Endothelial cell of umbilical vein (primary cell): ENCODE data around the gene DIS3L2. TPM values are rescaled to one million over a fixed set of nuclear protein-coding genes. Genes with fewer than 3 reads are reported as not detected.

Experiments used
- BruUV-seq: library from RNA; stranded (reverse); fragments of 400-500 nt; replicated peaks from 2 replicates; lab custom pipeline; 2021; lab: Mats Ljungman, UMichigan
- CTCF ChIA-PET: fragments of 300-600, 350-600 bp; sonication (Branson Sonifier 250); formaldehyde crosslinking; loops from one replicate; lab custom pipeline; 2021; ENCODE audit warnings: antibody characterized with exemption, inconsistent platforms; lab: Charles Lee
- POLR2A ChIA-PET: fragments of 300-600, 350-600 bp; sonication (Branson Sonifier 250); formaldehyde crosslinking; loops from one replicate; lab custom pipeline; 2021; ENCODE audit warnings: antibody characterized with exemption, inconsistent platforms; lab: Charles Lee
- DNase-seq: peaks from one replicate; pipeline ENCODE4 v3.0.0-alpha.2; 2011; ENCODE audit warnings: low read depth, low spot score
- FAIRE-seq: peaks from 2 replicates; lab custom pipeline; 2011; peaks lifted over from hg19 to GRCh38; lab: Jason Lieb, UNC
- H2AFZ ChIP-seq: 2 replicates; pipeline ENCODE4 v1.6.0; 2012; ENCODE audit warnings: low read depth, low read length, control low read depth, inconsistent platforms
- H3K27ac ChIP-seq: 2 replicates; pipeline ENCODE4 v1.5.1; 2011; ENCODE audit warnings: low read depth, mild to moderate bottlenecking, control low read depth, low read length, moderate library complexity; ENCODE audit not compliant: insufficient read depth
- H3K27me3 ChIP-seq, 2 experiments: 2 replicates each; pipeline versions ENCODE4 v1.6.0 to v1.6.1; 2011; ENCODE audit warnings: low read length in 2 of 2, mixed read lengths in 1 of 2; ENCODE audit not compliant: control insufficient read depth in 2 of 2, insufficient read depth in 2 of 2
- H3K36me3 ChIP-seq, 2 experiments: 2 replicates in 1 of 2; 3 replicates in 1 of 2; pipeline ENCODE4 v1.5.1; 2011; ENCODE audit warnings: low read length in 2 of 2, mild to moderate bottlenecking in 1 of 2, moderate library complexity in 1 of 2; ENCODE audit not compliant: control insufficient read depth in 2 of 2, insufficient read depth in 2 of 2; ENCODE audit errors: extremely low read depth in 1 of 2
- H3K4me1 ChIP-seq: 3 replicates; pipeline ENCODE4 v1.5.1; 2011; ENCODE audit warnings: mild to moderate bottlenecking, low read length; ENCODE audit not compliant: control insufficient read depth, insufficient read depth; ENCODE audit errors: extremely low read depth
- H3K4me2 ChIP-seq: 2 replicates; pipeline ENCODE4 v1.6.1; 2011; ENCODE audit warnings: low read length, control low read depth, mixed read lengths; ENCODE audit not compliant: insufficient read depth
- H3K4me3 ChIP-seq, 3 experiments: fragments of 200-600 bp in 1 of 3; sonication (generic), shearing (Covaris generic) in 1 of 3; replicated peaks in 1 of 3; 2 replicates each; pipeline ENCODE4 v1.5.1; 2011 to 2016; ENCODE audit warnings: control low read depth in 3 of 3, low read length in 3 of 3, mild to moderate bottlenecking in 2 of 3, inconsistent platforms in 1 of 3, low read depth in 1 of 3, moderate library complexity in 1 of 3; ENCODE audit not compliant: insufficient read depth in 1 of 3
- H3K79me2 ChIP-seq: 2 replicates; pipeline ENCODE4 v1.6.0; 2012; ENCODE audit warnings: low read length, inconsistent platforms; ENCODE audit not compliant: control insufficient read depth, insufficient read depth
- H3K9ac ChIP-seq: replicated peaks from 2 replicates; pipeline ENCODE3; 2011; ENCODE audit warnings: low read length, control low read depth; ENCODE audit not compliant: insufficient read depth; ENCODE audit errors: extremely low read depth
- H3K9me1 ChIP-seq: replicated peaks from 3 replicates; pipeline ENCODE4 v1.6.0; 2011; ENCODE audit warnings: mild to moderate bottlenecking, low read length; ENCODE audit not compliant: control insufficient read depth, insufficient read depth; ENCODE audit errors: extremely low read depth
- H3K9me3 ChIP-seq: replicated peaks from 2 replicates; pipeline ENCODE4 v1.5.1; 2012; ENCODE audit warnings: low read length, inconsistent platforms; ENCODE audit not compliant: control insufficient read depth, insufficient read depth
- H4K20me1 ChIP-seq: replicated peaks from 2 replicates; pipeline ENCODE3; 2011; ENCODE audit warnings: mild to moderate bottlenecking, low read length; ENCODE audit not compliant: control insufficient read depth, insufficient read depth; ENCODE audit errors: extremely low read depth
- EZH2 ChIP-seq: IDR thresholded peaks from 2 replicates; pipeline ENCODE4 v1.6.1; 2012; ENCODE audit warnings: borderline replicate concordance, low read depth, mild to moderate bottlenecking, moderate library complexity, low read length, inconsistent platforms; ENCODE audit not compliant: severe bottlenecking
- FOS ChIP-seq: IDR thresholded peaks from 2 replicates; pipeline ENCODE4 v1.6.1; 2011; ENCODE audit warnings: mild to moderate bottlenecking, low read length, moderate library complexity, borderline replicate concordance; ENCODE audit not compliant: insufficient read depth
- GATA2 ChIP-seq: IDR thresholded peaks from 2 replicates; pipeline ENCODE4 v1.7.0; 2011; ENCODE audit warnings: low read depth, mild to moderate bottlenecking, moderate library complexity, mixed read lengths, low read length; ENCODE audit not compliant: insufficient read length, insufficient read depth
- JUN ChIP-seq: IDR thresholded peaks from 2 replicates; pipeline ENCODE4 v1.6.1; 2011; ENCODE audit warnings: borderline replicate concordance, low read depth; ENCODE audit not compliant: insufficient read length, insufficient read depth
- MYC ChIP-seq: IDR thresholded peaks from one replicate; pipeline ENCODE4 v1.6.1; 2011; ENCODE audit warnings: mild to moderate bottlenecking, low read depth, low read length
- POLR2A ChIP-seq: IDR thresholded peaks from 2 replicates; pipeline ENCODE4 v1.6.1; 2012; ENCODE audit warnings: low read depth, mild to moderate bottlenecking, control low read depth, low read length
- POLR2AphosphoS5 ChIP-seq: IDR thresholded peaks from 2 replicates; pipeline ENCODE4 v1.6.1; 2012; ENCODE audit warnings: low read depth, mild to moderate bottlenecking, control low read depth, low read length, moderate library complexity; ENCODE audit not compliant: insufficient read depth
- dilution Hi-C: fragments of 300-500 bp; cut with MboI; formaldehyde crosslinking; loops from one replicate; pipeline ENCODE4 v1.15.0; 2019; ENCODE audit warnings: low sequenced_read_pairs; ENCODE audit not compliant: extremely low pct_ligation_motif_present
- intact Hi-C: fragments of 100-400 bp; cut with micrococcal nuclease; formaldehyde crosslinking; loops from one replicate; pipeline ENCODE4 v1.10.0; 2022
- polyA plus RNA-seq, 4 experiments: library from polyadenylated mRNA; depleted of rRNA in 3 of 4; stranded (reverse) in 3 of 4; unstranded in 1 of 4; fragments of >200 nt; gene quantifications; 2 replicates each; pipeline versions ENCODE4 v1.2.1 to v1.2.3, GENCODE V29; 2011 to 2012; ENCODE audit warnings: missing spikeins in 1 of 4
- total RNA-seq: library from RNA; stranded (reverse); gene quantifications from 2 replicates; pipeline ENCODE4 v1.2.3, GENCODE V29; 2021
- TF ChIP-seq, protein P1 (sequence below): IDR thresholded peaks from 2 replicates; pipeline ENCODE4 v1.6.1; 2011; ENCODE audit not compliant: insufficient read depth, insufficient read length
- TF ChIP-seq, protein P2 (sequence below), 2 donors: IDR thresholded peaks; 1 replicate in 1 of 2; 2 replicates in 1 of 2; pipeline ENCODE4 v1.5.1; 2011; ENCODE audit warnings: low read length in 2 of 2, mild to moderate bottlenecking in 2 of 2, moderate library complexity in 2 of 2, control low read depth in 1 of 2, inconsistent platforms in 1 of 2, low read depth in 1 of 2; ENCODE audit not compliant: insufficient read depth in 1 of 2; ENCODE audit errors: extremely low read depth in 1 of 2

The DIS3L2 gene
- total and polyA plus RNA-seq, 2 donors (not counting 3 experiments of a cell fraction or from before 2014, with no cell fraction given): 14.6 to 31.2 TPM

DNA sequence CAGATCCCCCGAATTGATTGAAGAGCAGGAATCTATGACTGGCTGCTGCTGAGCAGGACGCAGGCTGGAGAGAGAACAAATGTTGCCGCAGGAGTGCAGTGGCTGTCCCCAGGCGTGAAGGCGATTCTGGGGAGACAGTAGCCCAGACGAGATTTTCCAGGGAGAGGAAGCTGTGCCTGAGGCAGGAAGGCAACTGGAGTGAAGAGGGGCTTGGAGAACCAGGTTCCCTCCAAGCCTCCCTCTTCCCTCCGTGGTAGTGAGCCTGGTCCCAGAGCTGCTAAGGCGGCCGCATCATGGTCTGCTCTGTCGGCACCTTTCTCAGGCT, 34.0 kb upstream of the DIS3L2 start:
- no peak overlapping the region for H3K9ac ChIP-seq
- H3K36me3 ChIP-seq: no peaks in the 10 kb centered on the region
- TF ChIP-seq, protein P1, sequence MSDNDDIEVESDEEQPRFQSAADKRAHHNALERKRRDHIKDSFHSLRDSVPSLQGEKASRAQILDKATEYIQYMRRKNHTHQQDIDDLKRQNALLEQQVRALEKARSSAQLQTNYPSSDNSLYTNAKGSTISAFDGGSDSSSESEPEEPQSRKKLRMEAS: no peak
- TF ChIP-seq GATA2: no peak
- TF ChIP-seq EZH2: no peak
- no peak for TF ChIP-seq POLR2AphosphoS5
- TF ChIP-seq POLR2A: no peak
- no peak for TF ChIP-seq MYC
- TF ChIP-seq, protein P2, sequence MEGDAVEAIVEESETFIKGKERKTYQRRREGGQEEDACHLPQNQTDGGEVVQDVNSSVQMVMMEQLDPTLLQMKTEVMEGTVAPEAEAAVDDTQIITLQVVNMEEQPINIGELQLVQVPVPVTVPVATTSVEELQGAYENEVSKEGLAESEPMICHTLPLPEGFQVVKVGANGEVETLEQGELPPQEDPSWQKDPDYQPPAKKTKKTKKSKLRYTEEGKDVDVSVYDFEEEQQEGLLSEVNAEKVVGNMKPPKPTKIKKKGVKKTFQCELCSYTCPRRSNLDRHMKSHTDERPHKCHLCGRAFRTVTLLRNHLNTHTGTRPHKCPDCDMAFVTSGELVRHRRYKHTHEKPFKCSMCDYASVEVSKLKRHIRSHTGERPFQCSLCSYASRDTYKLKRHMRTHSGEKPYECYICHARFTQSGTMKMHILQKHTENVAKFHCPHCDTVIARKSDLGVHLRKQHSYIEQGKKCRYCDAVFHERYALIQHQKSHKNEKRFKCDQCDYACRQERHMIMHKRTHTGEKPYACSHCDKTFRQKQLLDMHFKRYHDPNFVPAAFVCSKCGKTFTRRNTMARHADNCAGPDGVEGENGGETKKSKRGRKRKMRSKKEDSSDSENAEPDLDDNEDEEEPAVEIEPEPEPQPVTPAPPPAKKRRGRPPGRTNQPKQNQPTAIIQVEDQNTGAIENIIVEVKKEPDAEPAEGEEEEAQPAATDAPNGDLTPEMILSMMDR (IDR thresholded peaks at IDR 0.05; ENCODE audit: extremely low read depth in 1 of 2, insufficient read depth in 1 of 2, low read depth in 1 of 2, low read length in 2 of 2): no peak
- no peak for TF ChIP-seq FOS
- TF ChIP-seq JUN: no peak
- H3K4me2 ChIP-seq: no peak overlapping the region
- ChIA-PET POLR2A (no interaction called here), CTCF (interaction anchor here (2.9 to 5.1 kb wide), 3 partner anchors 8 to 398 kb away, joined by 17 to 149 read pairs (median 20); no protein-coding TSS in a partner anchor)
- intact Hi-C loops (no loop called here), dilution Hi-C loops (no loop called here)
- H3K9me3 ChIP-seq: no peaks in the 10 kb centered on the region
- no peaks in the 10 kb centered on the region for H3K79me2 ChIP-seq
- H3K4me1 ChIP-seq: peaks cover 15% of the 10 kb centered on the region
- FAIRE-seq (no peak), DNase-seq (no peak)
- no peak overlapping the region for H3K4me3 ChIP-seq
- no peak overlapping the region for H3K27ac ChIP-seq
- no TSS peak for BruUV-seq
- H4K20me1 ChIP-seq: no peaks in the 10 kb centered on the region
- H3K27me3 ChIP-seq: peaks cover 44 to 57% of the 10 kb centered on the region in 2 experiments
- H2AFZ ChIP-seq: no peak overlapping the region
- no peaks in the 10 kb centered on the region for H3K9me1 ChIP-seq
